Right atrium auricular region (tissue), 2 donors: ENCODE results near the gene ANTXR1. TPM values are rescaled to one million over a fixed set of nuclear protein-coding genes. Genes with fewer than 3 reads are reported as not detected.
A peak's percentile ranks its signal among the peaks of the same experiment; 100 is the strongest.

Experiments
- DNase-seq: peaks from one replicate; pipeline ENCODE4 v3.0.0-alpha.2; 2019; ENCODE audit warnings: low spot score
- H3K27ac ChIP-seq, 2 donors: fragments of 200-600 bp; sonication (generic); 1 replicate in 1 of 2; 2 replicates in 1 of 2; pipeline ENCODE4 v1.5.1; 2016 to 2019
- H3K27me3 ChIP-seq, 2 donors: fragments of 200-600 bp; sonication (generic); one replicate each; pipeline versions ENCODE4 v1.5.1 to v1.6.0; 2017 to 2019
- H3K36me3 ChIP-seq: fragments of 200-600 bp; sonication (generic); one replicate; pipeline ENCODE4 v1.5.1; 2016
- H3K4me1 ChIP-seq, 2 donors: fragments of 200-600 bp; sonication (generic); one replicate each; pipeline versions ENCODE4 v1.5.1 to v1.6.0; 2017 to 2019
- H3K4me3 ChIP-seq, 2 donors: fragments of 200-600 bp; sonication (generic); 1 replicate in 1 of 2; 2 replicates in 1 of 2; pipeline ENCODE4 v1.5.1; 2017 to 2019; ENCODE audit warnings: mild to moderate bottlenecking in 1 of 2, moderate library complexity in 1 of 2
- H3K9me3 ChIP-seq, 2 donors: fragments of 200-600 bp; sonication (generic); one replicate each; pipeline ENCODE4 v1.5.1; 2019
- total RNA-seq, 2 donors: library from RNA; depleted of rRNA; stranded (reverse); fragments of >200 nt; gene quantifications; one replicate each; pipeline ENCODE4 v1.1.0, GENCODE V29; 2016
- TF ChIP-seq, protein P1 (sequence below), 2 donors: fragments of 200-600 bp; sonication (generic); IDR thresholded peaks; one replicate each; pipeline ENCODE4 v1.5.1; 2019; ENCODE audit warnings: antibody characterized with exemption in 2 of 2

The ANTXR1 gene
- total RNA-seq, 2 donors from 2014 or later, result 27.3 to 52.2 TPM

DNA sequence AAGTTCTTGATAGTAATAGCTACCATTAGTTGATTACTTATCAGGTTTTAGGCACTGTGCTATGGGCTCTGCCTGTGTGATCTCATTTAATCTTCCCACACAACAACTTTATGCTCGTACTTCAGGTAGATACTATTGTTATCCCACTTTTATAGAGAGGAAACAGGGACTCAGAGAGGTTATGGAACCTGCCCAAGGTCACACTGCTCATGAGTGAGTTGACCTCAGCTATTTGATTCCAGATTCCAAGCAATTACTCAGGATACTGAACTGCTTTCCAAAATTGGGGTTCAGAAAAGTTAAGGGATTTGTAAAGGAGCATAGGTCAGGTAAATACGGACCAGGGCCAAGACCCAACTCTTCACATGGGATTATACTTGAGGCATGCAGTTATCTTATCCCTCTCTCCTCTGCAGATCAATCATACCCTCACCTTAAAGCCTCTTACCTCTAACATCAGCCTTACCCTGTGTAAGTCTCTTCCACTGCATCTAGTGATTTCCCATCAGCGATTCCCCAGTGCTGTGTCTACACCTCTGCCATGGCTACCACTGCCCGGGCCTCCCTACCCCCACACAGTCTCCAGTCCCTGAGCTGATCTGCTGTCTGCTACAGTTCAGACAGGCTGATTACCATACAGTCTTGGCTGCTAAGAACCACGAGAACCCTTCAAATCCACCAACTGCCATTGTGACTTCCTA lies 74.4 kb downstream of the ANTXR1 start:
- Histone ChIP-seq H3K4me3 (no peak overlapping the region), H3K27ac (peak overlapping the region; percentile 13 to 26), H3K4me1 (peaks cover 0 to 28% of the 10 kb centered on the region in 2 donors), H3K9me3 (no peaks in the 10 kb centered on the region), H3K27me3 (no peaks in the 10 kb centered on the region), H3K36me3 (no peaks in the 10 kb centered on the region)
- TF ChIP-seq, protein P1, sequence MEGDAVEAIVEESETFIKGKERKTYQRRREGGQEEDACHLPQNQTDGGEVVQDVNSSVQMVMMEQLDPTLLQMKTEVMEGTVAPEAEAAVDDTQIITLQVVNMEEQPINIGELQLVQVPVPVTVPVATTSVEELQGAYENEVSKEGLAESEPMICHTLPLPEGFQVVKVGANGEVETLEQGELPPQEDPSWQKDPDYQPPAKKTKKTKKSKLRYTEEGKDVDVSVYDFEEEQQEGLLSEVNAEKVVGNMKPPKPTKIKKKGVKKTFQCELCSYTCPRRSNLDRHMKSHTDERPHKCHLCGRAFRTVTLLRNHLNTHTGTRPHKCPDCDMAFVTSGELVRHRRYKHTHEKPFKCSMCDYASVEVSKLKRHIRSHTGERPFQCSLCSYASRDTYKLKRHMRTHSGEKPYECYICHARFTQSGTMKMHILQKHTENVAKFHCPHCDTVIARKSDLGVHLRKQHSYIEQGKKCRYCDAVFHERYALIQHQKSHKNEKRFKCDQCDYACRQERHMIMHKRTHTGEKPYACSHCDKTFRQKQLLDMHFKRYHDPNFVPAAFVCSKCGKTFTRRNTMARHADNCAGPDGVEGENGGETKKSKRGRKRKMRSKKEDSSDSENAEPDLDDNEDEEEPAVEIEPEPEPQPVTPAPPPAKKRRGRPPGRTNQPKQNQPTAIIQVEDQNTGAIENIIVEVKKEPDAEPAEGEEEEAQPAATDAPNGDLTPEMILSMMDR (IDR thresholded peaks at IDR 0.05), result no peak
- DNase-seq, result no peak

DNA sequence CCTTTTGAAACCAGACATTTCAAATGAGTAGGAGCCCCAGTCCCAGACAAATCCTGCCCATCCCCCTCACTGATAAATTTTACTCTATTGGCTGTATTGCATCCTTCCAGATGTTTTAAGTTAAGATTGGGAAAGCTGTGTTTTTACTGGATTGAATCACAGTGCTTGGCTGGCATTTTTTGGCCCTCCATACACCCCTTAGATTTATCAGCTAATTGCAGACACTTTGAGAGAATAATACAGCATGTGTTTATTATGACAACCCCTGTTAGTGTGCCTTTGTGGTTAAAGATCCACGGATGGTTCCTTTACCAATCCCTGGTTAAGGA lies 74.9 kb downstream of the ANTXR1 start:
- Histone ChIP-seq H3K27ac (peak overlapping the region; percentile 37 to 44), H3K27me3 (no peaks in the 10 kb centered on the region), H3K4me3 (no peak overlapping the region), H3K36me3 (no peaks in the 10 kb centered on the region), H3K4me1 (peaks cover 0 to 23% of the 10 kb centered on the region in 2 donors), H3K9me3 (no peaks in the 10 kb centered on the region)
- TF ChIP-seq, protein P1 (IDR thresholded peaks at IDR 0.05), result no peak
- DNase-seq, result no peak

- TF ChIP-seq, protein P1 (IDR thresholded peaks at IDR 0.05), result no peak
- peak overlapping the region; percentile 37 to 44 for H3K27ac ChIP-seq
Observed at GRCh38 chr2:69088466-69088865, 75.5 kb downstream of the ANTXR1 start.

GRCh38 chr2:69089266-69089665 lies 76.3 kb downstream of the ANTXR1 start:
- no peak for DNase-seq
- Histone ChIP-seq H3K36me3 (no peaks in the 10 kb centered on the region), H3K4me1 (peaks cover 0 to 15% of the 10 kb centered on the region in 2 donors), H3K9me3 (no peaks in the 10 kb centered on the region), H3K4me3 (no peak overlapping the region), H3K27me3 (no peaks in the 10 kb centered on the region), H3K27ac (peak overlapping the region in 1 of 2 donors; percentile 6)
- TF ChIP-seq, protein P1 (IDR thresholded peaks at IDR 0.05), result no peak

More at GRCh38 chr2:69088466-69088865, 75.5 kb downstream of the ANTXR1 start:
- Histone ChIP-seq H3K9me3 (no peaks in the 10 kb centered on the region), H3K4me3 (no peak overlapping the region), H3K36me3 (no peaks in the 10 kb centered on the region), H3K27me3 (no peaks in the 10 kb centered on the region), H3K4me1 (peaks cover 0 to 17% of the 10 kb centered on the region in 2 donors)
- DNase-seq, result no peak

- Histone ChIP-seq H3K27me3 (no peaks in the 10 kb centered on the region), H3K4me3 (no peak overlapping the region), H3K36me3 (no peaks in the 10 kb centered on the region), H3K9me3 (no peaks in the 10 kb centered on the region), H3K27ac (peak overlapping the region in 1 of 2 donors; percentile 6), H3K4me1 (peaks cover 0 to 17% of the 10 kb centered on the region in 2 donors)
- TF ChIP-seq, protein P1 (IDR thresholded peaks at IDR 0.05), result no peak
- no peak for DNase-seq
Observed at GRCh38 chr2:69089998-69090397, 77.0 kb downstream of the ANTXR1 start.

DNA sequence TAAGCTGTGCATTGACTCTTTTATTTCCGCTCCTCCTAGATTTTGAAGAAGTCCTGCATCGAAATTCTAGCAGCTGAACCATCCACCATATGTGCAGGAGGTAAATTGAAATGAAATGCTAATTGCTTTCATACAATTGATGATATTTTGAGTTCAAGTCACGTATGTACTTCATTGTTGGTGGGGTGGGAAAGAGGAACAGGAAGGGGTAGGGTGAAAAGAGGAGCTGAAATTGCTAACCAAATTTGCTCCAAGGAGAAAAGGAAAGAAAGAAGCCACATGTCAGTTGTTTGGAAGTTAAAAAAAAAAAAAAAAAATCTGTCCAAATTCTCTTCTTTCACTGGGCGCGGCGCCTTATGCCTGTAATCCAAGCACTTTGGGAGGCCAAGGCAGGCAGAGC lies 77.8 kb downstream of the ANTXR1 start:
- no peaks in the 10 kb centered on the region for H3K36me3 ChIP-seq
- TF ChIP-seq, protein P1 (IDR thresholded peaks at IDR 0.05), result no peak
- no peak overlapping the region for H3K27ac ChIP-seq
- no peak for DNase-seq
- H3K4me1 ChIP-seq, result peaks cover 0 to 20% of the 10 kb centered on the region in 2 donors
- H3K4me3 ChIP-seq, result no peak overlapping the region
- H3K27me3 ChIP-seq, result no peaks in the 10 kb centered on the region
- H3K9me3 ChIP-seq, result no peaks in the 10 kb centered on the region
